NOMO-1 (cell line): ENCODE measurements around the gene LFNG.

Experiments
- DNase-seq, 2 experiments: peaks; one replicate each; lab custom pipeline; 2025; ENCODE audit not compliant: unreplicated experiment in 2 of 2; lab: John Stamatoyannopoulos, UW

The LFNG gene

GRCh38 chr7:2566348-2566889, 46.8 kb downstream of the LFNG start:
- DNase-seq: no peak

GRCh38 chr7:2566890-2567678, 47.5 kb downstream of the LFNG start:
- DNase-seq: no peak

- no peak for DNase-seq
Observed at GRCh38 chr7:2567679-2568278, 48.2 kb downstream of the LFNG start.

GRCh38 chr7:2568521-2569223, 49.1 kb downstream of the LFNG start:
- DNase-seq: no peak

GRCh38 chr7:2569421-2569820, 49.8 kb downstream of the LFNG start:
- no peak for DNase-seq

GRCh38 chr7:2570021-2570420, 50.4 kb downstream of the LFNG start:
- no peak for DNase-seq

- DNase-seq: no peak
Observed at GRCh38 chr7:2571409-2571808, 51.8 kb downstream of the LFNG start.

- DNase-seq: no peak
Observed at GRCh38 chr7:2572101-2572842, 52.7 kb downstream of the LFNG start.

GRCh38 chr7:2573761-2574160, 54.2 kb downstream of the LFNG start:
- no peak for DNase-seq

- DNase-seq: no peak
Observed at GRCh38 chr7:2575046-2575732, 55.6 kb downstream of the LFNG start.

- no peak for DNase-seq
Observed at GRCh38 chr7:2575733-2576340, 56.3 kb downstream of the LFNG start.

- no peak for DNase-seq
Observed at GRCh38 chr7:2576742-2577491, 57.3 kb downstream of the LFNG start.
